ENCODE data around the gene MTCL3.

MTCL3 gene

GRCh38 chr6:127466416-127466815 is 52.7 kb downstream of the MTCL3 start:
- Histone ChIP-seq H4K20me1 (ENCODE audit: insufficient read depth) (peaks cover 11% of the 10 kb centered on the region), H3K36me3 (ENCODE audit: insufficient read depth, low read length) (peaks cover 24% of the 10 kb centered on the region), H3K79me2 (replicated peaks; ENCODE audit: insufficient read depth, low read length) (peaks cover 13% of the 10 kb centered on the region), H3F3A (ENCODE audit: insufficient read depth, low read length, poor library complexity, severe bottlenecking) (no peaks in the 10 kb centered on the region), H3K9me3 (ENCODE audit: low read length) (no peaks in the 10 kb centered on the region), H3K4me2 (ENCODE audit: low read length) (no peak overlapping the region), H3K4me3 (ENCODE audit: low read length) (no peak overlapping the region), H3K9me2 (ENCODE audit: insufficient read depth, low read length) (no peaks in the 10 kb centered on the region), H3K27ac (ENCODE audit: low read length) (no peak overlapping the region), H3K27me3 (ENCODE audit: insufficient read depth, low read depth, low read length) (no peaks in the 10 kb centered on the region), H3K9ac (ENCODE audit: low read length) (no peak overlapping the region), H2AFZ (ENCODE audit: low read depth, low read length) (no peak overlapping the region)
- TF ChIP-seq SMC3 (conservative IDR thresholded peaks at IDR 0.05; ENCODE audit: poor library complexity) (no peak), CTCF (IDR thresholded peaks at IDR 0.05; ENCODE audit: poor library complexity, severe bottlenecking) (no peak), TAF1 (IDR thresholded peaks at IDR 0.05; ENCODE audit: low read depth) (no peak), EP300 (conservative IDR thresholded peaks at IDR 0.05; ENCODE audit: poor library complexity, severe bottlenecking) (no peak), RAD21 (conservative IDR thresholded peaks at IDR 0.05) (no peak), EZH2 (IDR thresholded peaks at IDR 0.05; ENCODE audit: borderline replicate concordance, insufficient read depth, low read length, poor library complexity, severe bottlenecking) (no peak), REST (IDR thresholded peaks at IDR 0.05; ENCODE audit: borderline replicate concordance) (no peak), POLR2AphosphoS5 (IDR thresholded peaks at IDR 0.05) (no peak), MXI1 (conservative IDR thresholded peaks at IDR 0.05; ENCODE audit: poor library complexity, severe bottlenecking) (no peak)

GRCh38 chr6:127464881-127465459 is 54.2 kb downstream of the MTCL3 start:
- H3K9ac ChIP-seq (ENCODE audit: low read length): no peak overlapping the region
- no peak overlapping the region for H2AFZ ChIP-seq (ENCODE audit: low read depth, low read length)
- no peak overlapping the region for H3K27ac ChIP-seq (ENCODE audit: low read length)
- H3K4me3 ChIP-seq (ENCODE audit: low read length): no peak overlapping the region
- no peak overlapping the region for H3K4me2 ChIP-seq (ENCODE audit: low read length)
- no peaks in the 10 kb centered on the region for H3K27me3 ChIP-seq (ENCODE audit: insufficient read depth, low read depth, low read length)
- peaks cover 15% of the 10 kb centered on the region for H4K20me1 ChIP-seq (ENCODE audit: insufficient read depth)
- no peaks in the 10 kb centered on the region for H3K9me2 ChIP-seq (ENCODE audit: insufficient read depth, low read length)
- no peaks in the 10 kb centered on the region for H3F3A ChIP-seq (ENCODE audit: insufficient read depth, low read length, poor library complexity, severe bottlenecking)
- H3K9me3 ChIP-seq (ENCODE audit: low read length): no peaks in the 10 kb centered on the region
- peaks cover 14% of the 10 kb centered on the region for H3K36me3 ChIP-seq (ENCODE audit: insufficient read depth, low read length)
- peak; percentile 58 for TF ChIP-seq RAD21 (conservative IDR thresholded peaks at IDR 0.05)
- peak; percentile 69 for TF ChIP-seq CTCF (IDR thresholded peaks at IDR 0.05; ENCODE audit: poor library complexity, severe bottlenecking)
- TF ChIP-seq SMC3 (conservative IDR thresholded peaks at IDR 0.05; ENCODE audit: poor library complexity): peak; percentile 70
- TF ChIP-seq TAF1 (IDR thresholded peaks at IDR 0.05; ENCODE audit: low read depth): no peak
- peaks cover 16% of the 10 kb centered on the region for H3K79me2 ChIP-seq (replicated peaks; ENCODE audit: insufficient read depth, low read length)
